ENCODE measurements around the gene MORN5. TPM values are rescaled to one million over a fixed set of nuclear protein-coding genes. Genes with fewer than 3 reads are reported as not detected.

MORN5 gene
- total RNA-seq, 1 experiment from 2014 or later: not detected

- ATAC-seq: no peak
- ChIA-PET POLR2A (no interaction called here), CTCF (no interaction called here)
- TF ChIP-seq, protein P1, sequence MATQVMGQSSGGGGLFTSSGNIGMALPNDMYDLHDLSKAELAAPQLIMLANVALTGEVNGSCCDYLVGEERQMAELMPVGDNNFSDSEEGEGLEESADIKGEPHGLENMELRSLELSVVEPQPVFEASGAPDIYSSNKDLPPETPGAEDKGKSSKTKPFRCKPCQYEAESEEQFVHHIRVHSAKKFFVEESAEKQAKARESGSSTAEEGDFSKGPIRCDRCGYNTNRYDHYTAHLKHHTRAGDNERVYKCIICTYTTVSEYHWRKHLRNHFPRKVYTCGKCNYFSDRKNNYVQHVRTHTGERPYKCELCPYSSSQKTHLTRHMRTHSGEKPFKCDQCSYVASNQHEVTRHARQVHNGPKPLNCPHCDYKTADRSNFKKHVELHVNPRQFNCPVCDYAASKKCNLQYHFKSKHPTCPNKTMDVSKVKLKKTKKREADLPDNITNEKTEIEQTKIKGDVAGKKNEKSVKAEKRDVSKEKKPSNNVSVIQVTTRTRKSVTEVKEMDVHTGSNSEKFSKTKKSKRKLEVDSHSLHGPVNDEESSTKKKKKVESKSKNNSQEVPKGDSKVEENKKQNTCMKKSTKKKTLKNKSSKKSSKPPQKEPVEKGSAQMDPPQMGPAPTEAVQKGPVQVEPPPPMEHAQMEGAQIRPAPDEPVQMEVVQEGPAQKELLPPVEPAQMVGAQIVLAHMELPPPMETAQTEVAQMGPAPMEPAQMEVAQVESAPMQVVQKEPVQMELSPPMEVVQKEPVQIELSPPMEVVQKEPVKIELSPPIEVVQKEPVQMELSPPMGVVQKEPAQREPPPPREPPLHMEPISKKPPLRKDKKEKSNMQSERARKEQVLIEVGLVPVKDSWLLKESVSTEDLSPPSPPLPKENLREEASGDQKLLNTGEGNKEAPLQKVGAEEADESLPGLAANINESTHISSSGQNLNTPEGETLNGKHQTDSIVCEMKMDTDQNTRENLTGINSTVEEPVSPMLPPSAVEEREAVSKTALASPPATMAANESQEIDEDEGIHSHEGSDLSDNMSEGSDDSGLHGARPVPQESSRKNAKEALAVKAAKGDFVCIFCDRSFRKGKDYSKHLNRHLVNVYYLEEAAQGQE (IDR thresholded peaks at IDR 0.05; ENCODE audit: insufficient read depth in 1 of 2, low read depth in 2 of 2, low read length in 1 of 2): no peak
- TF ChIP-seq SIN3A (IDR thresholded peaks at IDR 0.05; ENCODE audit: borderline replicate concordance, insufficient read depth, low read depth, low read length) (no peak), POLR2AphosphoS5 (IDR thresholded peaks at IDR 0.05; ENCODE audit: low read depth, low read length) (no peak), TCF7L2 (IDR thresholded peaks at IDR 0.05; ENCODE audit: low read depth, low read length) (no peak)
- TF ChIP-seq, protein P2, sequence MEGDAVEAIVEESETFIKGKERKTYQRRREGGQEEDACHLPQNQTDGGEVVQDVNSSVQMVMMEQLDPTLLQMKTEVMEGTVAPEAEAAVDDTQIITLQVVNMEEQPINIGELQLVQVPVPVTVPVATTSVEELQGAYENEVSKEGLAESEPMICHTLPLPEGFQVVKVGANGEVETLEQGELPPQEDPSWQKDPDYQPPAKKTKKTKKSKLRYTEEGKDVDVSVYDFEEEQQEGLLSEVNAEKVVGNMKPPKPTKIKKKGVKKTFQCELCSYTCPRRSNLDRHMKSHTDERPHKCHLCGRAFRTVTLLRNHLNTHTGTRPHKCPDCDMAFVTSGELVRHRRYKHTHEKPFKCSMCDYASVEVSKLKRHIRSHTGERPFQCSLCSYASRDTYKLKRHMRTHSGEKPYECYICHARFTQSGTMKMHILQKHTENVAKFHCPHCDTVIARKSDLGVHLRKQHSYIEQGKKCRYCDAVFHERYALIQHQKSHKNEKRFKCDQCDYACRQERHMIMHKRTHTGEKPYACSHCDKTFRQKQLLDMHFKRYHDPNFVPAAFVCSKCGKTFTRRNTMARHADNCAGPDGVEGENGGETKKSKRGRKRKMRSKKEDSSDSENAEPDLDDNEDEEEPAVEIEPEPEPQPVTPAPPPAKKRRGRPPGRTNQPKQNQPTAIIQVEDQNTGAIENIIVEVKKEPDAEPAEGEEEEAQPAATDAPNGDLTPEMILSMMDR (IDR thresholded peaks at IDR 0.05): no peak
- BruUV-seq (replicated peaks): no TSS peak
- no peak for DNase-seq (ENCODE audit: low read depth, low spot score)
- Histone ChIP-seq H3K27me3 (ENCODE audit: control insufficient read depth, insufficient read depth, low read length) (no peaks in the 10 kb centered on the region), H3K36me3 (ENCODE audit: control insufficient read depth, insufficient read depth, low read length) (no peaks in the 10 kb centered on the region), H3K4me3 (ENCODE audit: low read depth in 2 of 2, low read length in 2 of 2) (no peak overlapping the region), H3K4me1 (ENCODE audit: control insufficient read depth, insufficient read depth, low read length) (no peaks in the 10 kb centered on the region), H3K27ac (ENCODE audit: low read length) (no peak overlapping the region), H3K9me3 (ENCODE audit: control insufficient read depth, insufficient read depth, low read depth, low read length) (no peaks in the 10 kb centered on the region)
- intact Hi-C loops (cut with micrococcal nuclease; ENCODE audit: unreplicated experiment) (no loop called here), in situ Hi-C loops (cut with HindIII; ENCODE audit: low pct_unique_long_range_greater_than_20kb, low sequenced_read_pairs) (no loop called here)
These were observed 45.5 kb downstream of the MORN5 start for GRCh38 chr9:122205176-122205575.

DNA sequence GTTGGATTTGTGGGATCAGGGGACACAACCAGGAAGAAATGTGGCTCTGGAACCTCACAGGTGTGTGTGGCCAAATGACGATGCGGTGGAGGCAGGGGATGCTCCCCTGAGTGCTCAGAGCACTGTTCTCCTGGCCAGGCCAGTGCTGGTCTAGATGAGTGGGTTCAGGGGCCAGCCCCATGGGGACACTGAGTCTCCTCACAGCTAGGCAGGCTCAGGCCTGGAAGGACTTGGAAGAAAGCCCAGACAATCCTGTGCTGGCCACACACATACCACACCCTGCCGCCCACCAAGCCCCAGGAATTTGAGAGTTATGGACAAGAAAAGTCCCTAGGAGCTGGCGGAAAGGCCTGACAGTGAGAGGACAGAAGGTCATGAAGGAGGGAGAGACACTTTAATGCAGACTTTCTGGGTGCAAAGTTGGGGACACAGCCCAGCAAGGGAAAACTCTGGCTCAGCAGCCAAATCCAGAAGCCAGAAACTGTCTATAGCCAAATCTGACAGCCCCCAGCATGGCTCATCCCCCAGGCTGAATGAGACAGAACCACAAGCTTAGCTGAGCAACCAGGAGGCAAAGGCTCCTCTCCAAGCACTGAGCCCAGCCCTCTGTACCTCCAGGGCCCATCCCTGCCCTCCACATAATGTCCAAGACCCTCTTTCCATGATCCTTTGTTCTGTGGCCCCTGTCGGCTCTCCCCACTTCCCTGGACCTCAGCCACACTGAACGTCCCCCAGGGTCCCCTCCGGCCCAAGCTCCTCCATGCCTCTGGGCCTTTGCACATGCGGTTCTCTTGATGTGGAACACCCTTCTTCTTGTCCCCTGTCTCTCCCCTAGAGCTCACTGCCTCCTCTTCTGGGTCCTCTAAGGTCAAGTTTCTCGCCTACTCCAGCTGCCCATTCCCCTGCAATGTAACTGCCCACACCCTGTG lies 46.7 kb downstream of the MORN5 start:
- ATAC-seq (no peak), DNase-seq (ENCODE audit: low read depth, low spot score) (no peak)
- Histone ChIP-seq H3K4me3 (ENCODE audit: low read depth in 2 of 2, low read length in 2 of 2) (no peak overlapping the region), H3K27ac (ENCODE audit: low read length) (no peak overlapping the region), H3K9me3 (ENCODE audit: control insufficient read depth, insufficient read depth, low read depth, low read length) (no peaks in the 10 kb centered on the region), H3K27me3 (ENCODE audit: control insufficient read depth, insufficient read depth, low read length) (no peaks in the 10 kb centered on the region), H3K4me1 (ENCODE audit: control insufficient read depth, insufficient read depth, low read length) (no peaks in the 10 kb centered on the region), H3K36me3 (ENCODE audit: control insufficient read depth, insufficient read depth, low read length) (no peaks in the 10 kb centered on the region)
- CTCF ChIA-PET: no interaction called here
- TF ChIP-seq POLR2AphosphoS5 (IDR thresholded peaks at IDR 0.05; ENCODE audit: low read depth, low read length) (no peak), SIN3A (IDR thresholded peaks at IDR 0.05; ENCODE audit: borderline replicate concordance, insufficient read depth, low read depth, low read length) (no peak), TCF7L2 (IDR thresholded peaks at IDR 0.05; ENCODE audit: low read depth, low read length) (no peak)
- TF ChIP-seq, protein P2 (IDR thresholded peaks at IDR 0.05): no peak
- TF ChIP-seq, protein P1 (IDR thresholded peaks at IDR 0.05; ENCODE audit: insufficient read depth in 1 of 2, low read depth in 2 of 2, low read length in 1 of 2): no peak
- POLR2A ChIA-PET: no interaction called here
- in situ Hi-C loops (cut with HindIII; ENCODE audit: low pct_unique_long_range_greater_than_20kb, low sequenced_read_pairs): no loop called here
- intact Hi-C loops (cut with micrococcal nuclease; ENCODE audit: unreplicated experiment): no loop called here
- BruUV-seq (replicated peaks): no TSS peak

All from Panc1 (cell line).